ENCODE results near the gene SCMH1. TPM values are rescaled to one million over a fixed set of nuclear protein-coding genes. Genes with fewer than 3 reads are reported as not detected.

The SCMH1 gene
- total RNA-seq, 1 donor from 2014 or later = 57.6 TPM

GRCh38 chr1:41053316-41053715 is 188.8 kb downstream of the SCMH1 start:
- Mint-ChIP-seq H3K9me3 (ENCODE audit: low read depth) (no peaks in the 10 kb centered on the region), H3K4me3 (ENCODE audit: low read depth) (no peak overlapping the region), H3K36me3 (ENCODE audit: insufficient read depth) (peaks cover 10% of the 10 kb centered on the region), H3K27ac (no peak overlapping the region), H3K4me1 (ENCODE audit: low read depth) (no peaks in the 10 kb centered on the region), H3K27me3 (no peaks in the 10 kb centered on the region)
- TF ChIP-seq, protein P1, sequence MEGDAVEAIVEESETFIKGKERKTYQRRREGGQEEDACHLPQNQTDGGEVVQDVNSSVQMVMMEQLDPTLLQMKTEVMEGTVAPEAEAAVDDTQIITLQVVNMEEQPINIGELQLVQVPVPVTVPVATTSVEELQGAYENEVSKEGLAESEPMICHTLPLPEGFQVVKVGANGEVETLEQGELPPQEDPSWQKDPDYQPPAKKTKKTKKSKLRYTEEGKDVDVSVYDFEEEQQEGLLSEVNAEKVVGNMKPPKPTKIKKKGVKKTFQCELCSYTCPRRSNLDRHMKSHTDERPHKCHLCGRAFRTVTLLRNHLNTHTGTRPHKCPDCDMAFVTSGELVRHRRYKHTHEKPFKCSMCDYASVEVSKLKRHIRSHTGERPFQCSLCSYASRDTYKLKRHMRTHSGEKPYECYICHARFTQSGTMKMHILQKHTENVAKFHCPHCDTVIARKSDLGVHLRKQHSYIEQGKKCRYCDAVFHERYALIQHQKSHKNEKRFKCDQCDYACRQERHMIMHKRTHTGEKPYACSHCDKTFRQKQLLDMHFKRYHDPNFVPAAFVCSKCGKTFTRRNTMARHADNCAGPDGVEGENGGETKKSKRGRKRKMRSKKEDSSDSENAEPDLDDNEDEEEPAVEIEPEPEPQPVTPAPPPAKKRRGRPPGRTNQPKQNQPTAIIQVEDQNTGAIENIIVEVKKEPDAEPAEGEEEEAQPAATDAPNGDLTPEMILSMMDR (IDR thresholded peaks at IDR 0.05; ENCODE audit: unreplicated experiment) = no peak
- DNase-seq (ENCODE audit: low spot score, unreplicated experiment) = no peak

DNA sequence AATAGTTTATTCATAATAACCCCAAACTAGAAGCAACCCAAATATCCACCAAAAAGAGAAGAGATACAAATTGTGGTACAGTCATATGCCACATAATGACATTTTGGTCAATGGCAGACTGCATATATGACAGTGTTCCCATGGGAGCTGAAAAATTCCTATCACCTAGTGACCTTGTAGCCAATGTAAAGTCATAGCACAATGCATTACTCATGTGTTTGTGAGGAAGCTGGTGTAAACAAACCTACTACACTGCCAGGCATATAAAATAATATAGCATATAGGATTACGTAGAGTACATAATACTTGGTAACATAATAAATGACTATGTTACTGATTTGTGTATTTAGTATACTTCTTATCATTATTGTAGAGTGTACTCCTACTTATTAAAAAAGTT is 191.1 kb downstream of the SCMH1 start:
- H3K9me3 Mint-ChIP-seq (ENCODE audit: low read depth) = no peaks in the 10 kb centered on the region
- H3K36me3 Mint-ChIP-seq (ENCODE audit: insufficient read depth) = peaks cover 16% of the 10 kb centered on the region
- DNase-seq (ENCODE audit: low spot score, unreplicated experiment) = no peak
- no peaks in the 10 kb centered on the region for H3K4me1 Mint-ChIP-seq (ENCODE audit: low read depth)
- H3K27ac Mint-ChIP-seq = no peak overlapping the region
- no peak overlapping the region for H3K4me3 Mint-ChIP-seq (ENCODE audit: low read depth)
- H3K27me3 Mint-ChIP-seq = no peaks in the 10 kb centered on the region
- TF ChIP-seq, protein P1 (IDR thresholded peaks at IDR 0.05; ENCODE audit: unreplicated experiment) = no peak

DNA sequence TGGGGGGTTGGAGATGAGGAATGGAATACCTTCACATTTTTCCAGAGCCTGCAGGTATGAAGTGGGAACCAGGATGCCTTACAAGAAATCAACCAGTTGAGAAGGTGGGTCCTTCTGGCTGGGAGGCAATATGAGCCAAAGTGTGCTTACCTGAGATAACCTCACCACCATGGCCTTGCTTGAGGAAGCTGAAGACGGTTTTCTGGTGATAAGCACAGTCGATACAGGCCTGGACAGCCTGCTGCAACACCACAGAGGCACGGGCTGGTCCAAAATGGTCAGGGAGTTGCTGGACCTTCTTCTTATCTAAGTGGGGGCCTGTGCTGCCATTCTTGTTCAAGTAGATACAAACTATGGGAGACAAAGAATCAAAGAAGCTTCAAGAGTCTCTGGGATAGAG is 193.6 kb downstream of the SCMH1 start:
- peaks cover 22% of the 10 kb centered on the region for H3K36me3 Mint-ChIP-seq (ENCODE audit: insufficient read depth)
- H3K9me3 Mint-ChIP-seq (ENCODE audit: low read depth) = no peaks in the 10 kb centered on the region
- no peak for DNase-seq (ENCODE audit: low spot score, unreplicated experiment)
- no peaks in the 10 kb centered on the region for H3K4me1 Mint-ChIP-seq (ENCODE audit: low read depth)
- TF ChIP-seq, protein P1 (IDR thresholded peaks at IDR 0.05; ENCODE audit: unreplicated experiment) = no peak
- H3K27ac Mint-ChIP-seq = no peak overlapping the region
- no peak overlapping the region for H3K4me3 Mint-ChIP-seq (ENCODE audit: low read depth)
- H3K27me3 Mint-ChIP-seq = no peaks in the 10 kb centered on the region

DNA sequence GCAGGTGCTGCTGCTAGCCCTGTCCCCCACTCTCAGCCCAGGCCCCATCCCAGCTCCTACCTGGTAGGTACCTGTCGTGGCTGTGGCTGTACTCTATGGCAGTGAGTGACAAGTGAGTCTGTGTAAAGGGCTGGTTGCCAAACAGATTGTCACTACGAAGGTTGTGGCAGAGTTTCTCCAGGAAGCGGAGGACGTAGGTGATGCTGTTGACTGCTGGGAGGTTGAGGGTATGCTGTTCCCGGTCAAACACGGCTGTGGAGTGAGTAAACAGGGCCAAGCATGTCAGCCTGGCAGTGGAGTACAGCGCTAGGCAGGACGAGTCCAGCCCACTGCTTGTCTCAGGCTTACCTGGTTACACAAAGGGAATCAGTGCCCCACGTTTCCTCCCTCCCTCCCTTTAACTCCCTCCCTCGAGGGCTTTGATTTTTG is 195.7 kb downstream of the SCMH1 start:
- TF ChIP-seq, protein P1 (IDR thresholded peaks at IDR 0.05; ENCODE audit: unreplicated experiment) = no peak
- Mint-ChIP-seq H3K36me3 (ENCODE audit: insufficient read depth) (peaks cover 25% of the 10 kb centered on the region), H3K4me3 (ENCODE audit: low read depth) (no peak overlapping the region)

GRCh38 chr1:41045740-41046139 is 196.4 kb downstream of the SCMH1 start:
- no peaks in the 10 kb centered on the region for H3K4me1 Mint-ChIP-seq (ENCODE audit: low read depth)
- peaks cover 26% of the 10 kb centered on the region for H3K36me3 Mint-ChIP-seq (ENCODE audit: insufficient read depth)
- no peaks in the 10 kb centered on the region for H3K9me3 Mint-ChIP-seq (ENCODE audit: low read depth)
- DNase-seq (ENCODE audit: low spot score, unreplicated experiment) = no peak
- TF ChIP-seq, protein P1 (IDR thresholded peaks at IDR 0.05; ENCODE audit: unreplicated experiment) = no peak
- no peak overlapping the region for H3K27ac Mint-ChIP-seq
- H3K27me3 Mint-ChIP-seq = no peaks in the 10 kb centered on the region
- no peak overlapping the region for H3K4me3 Mint-ChIP-seq (ENCODE audit: low read depth)

More for the DNA sequence above, 195.7 kb downstream of the SCMH1 start:
- no peaks in the 10 kb centered on the region for H3K9me3 Mint-ChIP-seq (ENCODE audit: low read depth)
- no peaks in the 10 kb centered on the region for H3K27me3 Mint-ChIP-seq
- H3K27ac Mint-ChIP-seq = no peak overlapping the region
- H3K4me1 Mint-ChIP-seq (ENCODE audit: low read depth) = no peaks in the 10 kb centered on the region
- DNase-seq (ENCODE audit: low spot score, unreplicated experiment) = no peak
